Activated naive CD4-positive, alpha-beta T cell treated with anti-CD3 and anti-CD28 coated beads, Interleukin-2, amount 50 U/mL, for 72 hours (primary cell): Measurements from ENCODE around the gene WASL. TPM values are rescaled to one million over a fixed set of nuclear protein-coding genes. Genes with fewer than 3 reads are reported as not detected.
"Not testable (repeated sequence)": the region's sequence is repeated elsewhere in the genome, so short reads cannot be mapped to it uniquely, and the experiment has no call there.

Source experiments
- ATAC-seq, 2 donors: fragments of 150-1000 bp; cut with Tn5 transposase; 2 replicates each; pipeline ENCODE4 v1.10.0; 2021; ENCODE audit warnings: mild to moderate bottlenecking in 2 of 2, moderate library complexity in 2 of 2
- DNase-seq, 2 donors: peaks; one replicate each; pipeline ENCODE4 v3.0.0; 2021 to 2022; ENCODE audit warnings: low spot score in 2 of 2
- H3K27ac Mint-ChIP-seq, 2 donors: one replicate each; pipeline ENCODE4 v1.8.0; 2022; ENCODE audit warnings: mild to moderate bottlenecking in 2 of 2, mixed read lengths in 2 of 2
- H3K36me3 Mint-ChIP-seq, 2 donors: one replicate each; pipeline ENCODE4 v1.8.0; 2022; ENCODE audit warnings: mixed read lengths in 2 of 2
- H3K9me3 Mint-ChIP-seq, 2 donors: one replicate each; pipeline ENCODE4 v1.8.0; 2022; ENCODE audit warnings: mixed read lengths in 2 of 2
- total RNA-seq, 2 donors: library from RNA; stranded (reverse); gene quantifications; one replicate each; pipeline ENCODE4 v1.2.3, GENCODE V29; 2022

Gene WASL
- total RNA-seq, 2 donors from 2014 or later, result 5.3 to 7.8 TPM

DNA sequence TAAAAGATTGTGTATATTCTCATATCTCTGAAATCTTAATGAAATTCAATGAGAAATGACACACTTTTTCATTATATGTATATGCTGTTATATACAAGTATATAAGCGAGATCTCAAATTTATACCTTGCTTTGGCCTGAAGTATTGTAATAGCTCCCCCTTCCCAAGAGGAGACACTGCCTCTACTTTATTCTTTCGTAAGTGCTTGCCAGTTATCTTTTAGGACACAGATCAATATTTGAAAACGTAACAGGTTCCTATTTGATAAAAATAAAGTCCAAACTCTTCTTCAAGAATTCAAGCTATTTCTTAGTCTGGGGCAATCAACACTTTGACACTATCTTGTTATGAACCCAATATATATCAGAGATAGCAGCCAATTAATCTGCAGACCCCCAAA is 24.9 kb downstream of the WASL start:
- Mint-ChIP-seq H3K9me3 (no peaks in the 10 kb centered on the region), H3K36me3 (peaks cover 0 to 13% of the 10 kb centered on the region in 2 donors), H3K27ac (no peak overlapping the region)
- no peak for ATAC-seq
- no peak for DNase-seq

DNA sequence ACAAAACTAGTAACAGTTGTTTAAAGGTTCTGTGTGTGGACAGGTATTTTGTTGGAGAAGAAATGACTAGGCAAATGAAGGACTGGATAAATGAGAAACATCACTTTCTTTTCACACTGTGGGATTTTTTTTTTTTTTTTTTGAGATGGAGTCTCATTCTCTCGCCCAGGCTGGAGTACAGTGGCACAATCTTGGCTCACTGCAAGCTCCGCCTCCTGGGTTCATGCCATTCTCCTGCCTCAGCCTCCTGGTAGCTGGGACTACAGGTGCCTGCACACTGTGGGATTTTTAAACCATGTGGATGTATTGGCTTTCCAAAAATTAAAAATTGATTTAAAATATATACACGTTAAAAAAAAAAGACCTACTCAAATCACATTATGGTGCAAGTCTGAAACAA is 28.3 kb downstream of the WASL start:
- H3K36me3 Mint-ChIP-seq, H3K9me3 Mint-ChIP-seq, H3K27ac Mint-ChIP-seq, DNase-seq, ATAC-seq: not testable (repeated sequence)

DNA sequence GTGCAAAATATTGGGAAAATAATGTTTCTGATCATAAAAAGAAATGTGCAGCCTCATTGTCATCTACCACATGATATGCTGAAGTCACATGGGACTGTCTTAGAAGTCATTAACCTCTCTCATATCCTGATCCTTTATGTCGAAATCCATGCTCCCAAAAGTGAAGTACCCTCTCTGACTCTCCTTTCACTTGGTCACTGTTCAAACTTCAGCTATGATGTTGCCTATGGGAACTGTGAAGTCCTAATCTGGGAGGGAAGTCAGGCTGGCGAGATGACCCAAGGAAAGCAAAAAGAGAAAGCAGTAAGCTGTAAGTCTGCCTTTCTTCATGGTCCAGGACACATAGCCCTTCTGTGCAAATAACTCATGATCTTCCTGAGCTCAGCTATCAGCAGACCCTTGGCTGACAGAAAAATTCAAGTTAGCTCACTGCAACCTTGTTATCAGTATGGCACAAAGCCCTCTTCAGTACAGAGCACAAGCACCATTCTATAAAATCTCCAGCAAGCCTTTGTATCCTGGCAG is 29.5 kb downstream of the WASL start:
- Mint-ChIP-seq H3K36me3 (no peaks in the 10 kb centered on the region), H3K27ac (no peak overlapping the region), H3K9me3 (no peaks in the 10 kb centered on the region)
- ATAC-seq (no peak), DNase-seq (no peak)

DNA sequence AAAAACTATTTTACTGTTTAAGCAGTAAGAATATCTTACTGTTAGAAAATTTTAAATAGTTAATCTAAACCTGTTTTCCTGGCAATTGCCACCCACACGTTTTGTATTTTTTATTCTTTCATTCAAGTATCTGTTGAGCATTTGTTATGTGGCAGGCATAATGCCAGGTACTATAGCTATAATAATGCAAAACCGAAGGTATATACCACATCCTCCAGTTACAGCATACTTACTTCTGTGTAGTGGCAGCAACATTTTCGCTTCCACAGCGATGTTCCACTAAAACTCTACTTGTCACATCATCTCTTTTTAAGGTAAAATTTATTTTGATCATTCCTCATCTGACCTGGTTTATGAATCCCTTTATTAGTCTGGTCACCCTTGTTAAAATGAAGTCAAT is 30.0 kb downstream of the WASL start:
- Mint-ChIP-seq H3K27ac (no peak overlapping the region), H3K9me3 (no peaks in the 10 kb centered on the region), H3K36me3 (no peaks in the 10 kb centered on the region)
- ATAC-seq (peak in 1 of 2 donors; percentile 38), DNase-seq (no peak)

DNA sequence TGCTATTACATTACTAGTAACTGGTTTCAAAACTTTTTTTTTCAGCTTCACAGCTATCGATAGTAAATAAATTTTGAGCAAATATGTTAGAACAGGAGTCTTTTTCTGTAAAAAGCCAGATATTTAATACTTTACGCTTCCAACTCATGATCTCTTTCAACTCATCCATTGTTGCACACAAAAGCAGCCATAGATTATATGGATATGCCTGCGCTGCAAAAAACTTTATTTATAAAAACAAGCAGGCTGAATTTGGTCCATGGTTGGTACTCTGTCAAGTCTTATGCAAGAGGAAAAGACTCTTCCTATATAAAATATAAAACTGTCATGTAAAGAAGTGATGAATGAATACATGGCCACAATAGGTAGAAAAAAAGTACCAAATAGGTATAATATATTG is 31.1 kb downstream of the WASL start:
- Mint-ChIP-seq H3K27ac (no peak overlapping the region), H3K9me3 (no peaks in the 10 kb centered on the region), H3K36me3 (no peaks in the 10 kb centered on the region)
- ATAC-seq, result no peak
- no peak for DNase-seq

DNA sequence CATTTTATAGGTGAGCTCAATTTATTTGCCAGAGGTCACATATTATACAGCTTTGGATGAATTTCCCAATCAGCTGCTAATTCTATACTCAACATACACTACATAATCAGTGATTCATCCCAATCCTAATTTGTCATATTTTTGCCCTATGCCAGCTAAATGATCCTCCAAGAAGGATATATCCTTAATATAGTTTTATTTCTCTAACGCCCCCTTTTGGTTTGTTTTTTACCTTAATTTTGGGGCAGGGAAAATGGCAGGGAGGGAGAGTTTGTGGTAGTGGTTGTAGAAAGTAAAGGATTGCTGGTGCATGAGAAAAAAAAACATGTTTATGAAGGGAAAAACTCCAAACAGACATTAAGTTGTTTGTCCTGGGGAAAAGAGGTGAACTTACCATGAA is 31.9 kb downstream of the WASL start:
- ATAC-seq (no peak), DNase-seq (no peak)
- H3K27ac Mint-ChIP-seq, result no peak overlapping the region
- H3K36me3 Mint-ChIP-seq, result no peaks in the 10 kb centered on the region
- H3K9me3 Mint-ChIP-seq, result no peaks in the 10 kb centered on the region

DNA sequence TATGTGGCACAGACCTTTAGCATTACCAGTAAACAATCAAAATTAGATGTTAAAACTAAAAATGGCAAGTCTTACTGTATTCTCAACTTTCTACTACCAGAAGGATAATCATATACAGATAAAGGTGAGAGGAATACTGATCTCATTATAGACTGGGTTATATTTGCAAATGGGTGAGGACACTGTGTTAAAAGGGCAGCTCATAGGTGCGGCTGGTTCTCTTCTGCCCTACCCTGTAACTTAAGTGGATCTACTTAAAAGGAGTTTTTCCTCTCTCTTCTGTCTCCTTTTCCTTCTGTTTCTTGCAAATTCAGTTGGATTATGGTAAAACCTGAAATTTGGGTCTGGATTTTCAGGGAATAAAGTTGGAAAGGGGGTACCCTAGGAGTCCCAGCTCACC is 33.0 kb downstream of the WASL start:
- H3K36me3 Mint-ChIP-seq, result no peaks in the 10 kb centered on the region
- no peaks in the 10 kb centered on the region for H3K9me3 Mint-ChIP-seq
- DNase-seq (no peak), ATAC-seq (no peak)
- H3K27ac Mint-ChIP-seq, result no peak overlapping the region

DNA sequence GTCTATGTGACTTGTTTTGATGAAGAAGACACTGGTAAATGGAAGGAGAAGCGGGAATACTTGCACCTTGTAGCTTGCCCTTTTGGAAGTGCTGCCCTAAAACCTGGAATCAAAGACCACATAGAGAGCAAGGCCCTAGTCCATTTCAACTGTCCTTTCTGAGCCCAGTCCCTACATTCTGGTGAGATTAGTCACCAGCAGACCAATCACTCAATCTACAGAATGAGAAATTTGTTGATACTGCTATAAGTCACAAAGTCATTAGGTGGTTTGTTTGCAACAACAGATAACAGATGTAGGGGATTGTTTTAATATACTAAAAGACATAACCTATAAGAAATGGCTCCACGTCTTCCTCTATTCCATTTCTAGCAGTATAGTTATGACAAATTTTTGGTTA is 33.6 kb downstream of the WASL start:
- ATAC-seq, result no peak
- H3K27ac Mint-ChIP-seq, result no peak overlapping the region

DNA sequence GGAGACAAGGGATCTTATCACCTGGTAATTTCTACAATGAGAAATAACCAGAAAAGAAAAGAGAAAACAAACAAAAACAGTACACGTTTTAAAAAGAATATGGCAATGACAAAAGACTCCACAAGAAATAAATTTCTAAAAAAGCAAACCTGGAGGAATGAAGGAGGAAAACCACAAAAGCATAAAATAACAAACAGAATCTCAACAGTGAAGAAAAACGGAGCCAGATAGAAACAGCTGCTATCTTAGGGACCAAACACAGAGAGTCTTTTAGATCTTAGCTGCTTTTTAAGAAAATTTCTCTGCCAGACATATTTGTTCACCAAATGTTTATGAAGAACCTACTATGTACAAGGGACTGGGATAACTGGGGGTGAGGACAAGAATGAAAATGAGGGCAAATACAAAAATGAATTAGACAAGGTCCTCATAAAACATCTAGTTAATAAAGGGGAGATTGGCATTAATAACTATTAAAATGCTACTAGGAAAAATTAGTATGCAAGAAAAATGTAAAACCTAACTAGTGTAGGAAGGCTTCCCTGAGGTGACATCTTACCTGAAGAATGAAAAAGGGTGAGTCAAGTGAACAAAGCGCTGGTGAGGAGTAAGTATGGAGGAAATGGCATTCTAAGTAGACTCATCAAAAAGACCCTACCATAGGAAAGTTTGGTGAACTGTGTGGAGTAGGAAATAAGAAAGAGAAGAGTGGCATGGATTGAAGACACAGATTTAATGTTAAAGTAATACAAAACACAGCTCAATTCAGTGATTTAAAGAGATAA is 34.3 kb downstream of the WASL start:
- no peaks in the 10 kb centered on the region for H3K36me3 Mint-ChIP-seq
- H3K9me3 Mint-ChIP-seq, result no peaks in the 10 kb centered on the region
- H3K27ac Mint-ChIP-seq, result no peak overlapping the region
- ATAC-seq, result no peak
- DNase-seq, result no peak

More for the DNA sequence above, 33.6 kb downstream of the WASL start:
- no peaks in the 10 kb centered on the region for H3K36me3 Mint-ChIP-seq
- H3K9me3 Mint-ChIP-seq, result no peaks in the 10 kb centered on the region
- no peak for DNase-seq

DNA sequence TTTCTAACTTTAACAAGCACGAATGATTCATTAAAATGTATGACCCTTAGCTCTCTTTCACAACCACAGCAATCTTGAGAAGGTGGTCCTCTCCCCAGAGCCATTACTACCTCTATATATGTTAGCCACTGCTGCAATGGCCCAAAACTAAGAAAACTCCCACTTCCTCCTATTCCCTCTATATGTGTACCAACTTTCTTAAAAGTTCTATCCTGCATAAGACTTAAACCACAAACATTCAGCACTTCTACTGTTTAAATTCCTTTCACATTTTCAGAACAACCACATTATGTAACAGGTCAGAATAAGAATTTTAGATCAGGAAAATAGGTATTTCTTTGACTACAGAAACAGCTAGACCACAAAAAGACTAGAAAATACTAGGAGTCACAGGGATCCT is 36.2 kb downstream of the WASL start:
- Mint-ChIP-seq H3K9me3 (no peaks in the 10 kb centered on the region), H3K27ac (no peak overlapping the region), H3K36me3 (no peaks in the 10 kb centered on the region)
- DNase-seq (no peak), ATAC-seq (no peak)

DNA sequence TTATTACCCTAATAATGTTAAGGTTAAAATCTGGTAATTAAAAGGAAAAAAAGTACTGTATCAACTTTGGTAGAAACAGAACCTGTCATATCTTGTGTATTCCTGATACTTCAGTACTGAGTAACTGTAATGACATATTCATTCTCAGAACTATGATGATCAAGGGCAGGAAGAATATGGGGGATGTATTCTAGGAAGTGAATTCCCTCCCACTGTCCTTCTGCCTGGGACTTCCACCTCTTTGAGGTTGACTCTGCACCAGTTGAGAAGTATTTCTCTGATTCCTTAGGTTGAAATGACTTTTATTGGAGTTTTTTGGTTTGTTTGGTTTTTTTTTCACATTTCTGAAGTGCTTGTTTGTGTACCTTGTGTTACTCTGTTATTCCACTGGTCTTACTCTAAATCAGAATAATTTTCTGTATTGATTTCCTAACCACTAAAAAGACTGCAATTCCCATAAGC is 36.9 kb downstream of the WASL start:
- no peaks in the 10 kb centered on the region for H3K9me3 Mint-ChIP-seq
- DNase-seq, result no peak

DNA sequence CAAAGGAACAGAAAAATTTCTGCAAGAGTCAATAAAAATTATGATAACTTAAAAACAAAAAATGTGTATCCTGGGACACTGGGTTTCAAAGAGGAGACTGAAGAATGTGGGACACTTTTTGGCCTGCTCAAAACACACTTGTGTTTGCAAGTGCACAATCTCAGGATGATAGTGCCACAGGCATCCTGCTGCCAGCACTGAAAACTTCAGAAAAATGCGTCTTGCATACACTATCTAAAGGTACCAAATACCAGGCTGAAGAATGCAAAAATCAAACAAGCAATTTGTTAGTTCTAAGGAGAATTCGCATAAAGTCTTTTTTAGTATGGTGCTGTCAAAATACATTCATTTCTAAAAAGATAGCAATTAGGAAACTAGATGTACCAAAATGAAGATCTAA is 38.1 kb downstream of the WASL start:
- ATAC-seq (no peak), DNase-seq (no peak)
- no peaks in the 10 kb centered on the region for H3K36me3 Mint-ChIP-seq
- no peak overlapping the region for H3K27ac Mint-ChIP-seq
- no peaks in the 10 kb centered on the region for H3K9me3 Mint-ChIP-seq

More for the DNA sequence above, 36.9 kb downstream of the WASL start:
- Mint-ChIP-seq H3K27ac (peak overlapping the region in 1 of 2 donors; percentile 66), H3K36me3 (no peaks in the 10 kb centered on the region)
- ATAC-seq, result peak; percentile 76 to 90

DNA sequence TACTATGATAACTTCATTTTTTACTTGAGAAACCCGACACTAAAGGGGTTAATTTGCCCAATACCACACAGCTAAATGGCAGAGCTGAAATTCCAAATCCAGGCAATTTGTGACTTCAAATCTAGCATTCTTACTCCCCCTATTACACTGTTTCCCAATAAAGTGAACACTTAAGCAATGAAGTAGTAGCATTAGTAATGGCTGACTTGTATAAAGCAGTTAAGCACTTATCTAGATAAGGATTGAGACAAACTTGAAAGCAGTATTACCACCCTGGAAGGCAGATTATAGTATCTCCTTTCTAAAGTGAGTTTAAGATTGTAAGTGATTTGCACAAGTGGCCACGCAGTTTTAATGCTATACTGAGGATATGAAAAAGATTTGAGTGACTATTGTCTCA is 39.3 kb downstream of the WASL start:
- DNase-seq (no peak), ATAC-seq (no peak)
- Mint-ChIP-seq H3K36me3 (no peaks in the 10 kb centered on the region), H3K27ac (no peak overlapping the region), H3K9me3 (no peaks in the 10 kb centered on the region)

DNA sequence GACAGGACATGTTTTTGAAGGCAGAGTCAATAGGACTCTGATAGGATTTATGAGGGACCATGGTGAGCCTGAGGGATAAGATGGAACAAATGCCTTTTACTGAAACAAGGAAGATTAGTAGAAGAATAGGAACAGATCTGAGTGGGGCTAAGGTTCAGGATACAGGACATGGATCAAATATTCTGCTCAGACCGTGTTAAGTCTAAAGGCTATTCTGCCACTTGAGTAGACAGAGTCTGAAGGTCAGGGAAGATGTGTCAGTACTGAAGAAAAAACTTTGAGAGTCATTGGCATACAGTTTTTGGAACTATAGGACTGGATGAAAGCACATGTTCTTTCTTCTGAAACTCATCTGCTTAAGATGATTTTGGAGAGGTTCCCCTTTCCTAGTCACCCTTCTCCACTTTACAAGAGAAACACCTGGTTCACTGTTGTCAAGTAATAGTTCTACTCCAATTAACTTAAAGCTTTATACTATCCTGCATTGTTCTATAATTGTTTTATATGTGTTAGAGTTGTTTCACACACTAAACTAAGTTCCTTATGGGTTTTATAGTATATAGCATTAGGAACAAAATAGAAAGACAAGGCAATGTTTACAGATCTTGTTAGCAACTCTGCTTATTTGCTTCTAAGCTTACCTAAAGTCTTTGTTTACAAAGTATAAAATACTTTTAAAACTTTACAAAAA is 43.4 kb downstream of the WASL start:
- ATAC-seq, result no peak
- Mint-ChIP-seq H3K27ac (peak overlapping the region in 1 of 2 donors; percentile 16), H3K9me3 (no peaks in the 10 kb centered on the region), H3K36me3 (no peaks in the 10 kb centered on the region)
- no peak for DNase-seq

DNA sequence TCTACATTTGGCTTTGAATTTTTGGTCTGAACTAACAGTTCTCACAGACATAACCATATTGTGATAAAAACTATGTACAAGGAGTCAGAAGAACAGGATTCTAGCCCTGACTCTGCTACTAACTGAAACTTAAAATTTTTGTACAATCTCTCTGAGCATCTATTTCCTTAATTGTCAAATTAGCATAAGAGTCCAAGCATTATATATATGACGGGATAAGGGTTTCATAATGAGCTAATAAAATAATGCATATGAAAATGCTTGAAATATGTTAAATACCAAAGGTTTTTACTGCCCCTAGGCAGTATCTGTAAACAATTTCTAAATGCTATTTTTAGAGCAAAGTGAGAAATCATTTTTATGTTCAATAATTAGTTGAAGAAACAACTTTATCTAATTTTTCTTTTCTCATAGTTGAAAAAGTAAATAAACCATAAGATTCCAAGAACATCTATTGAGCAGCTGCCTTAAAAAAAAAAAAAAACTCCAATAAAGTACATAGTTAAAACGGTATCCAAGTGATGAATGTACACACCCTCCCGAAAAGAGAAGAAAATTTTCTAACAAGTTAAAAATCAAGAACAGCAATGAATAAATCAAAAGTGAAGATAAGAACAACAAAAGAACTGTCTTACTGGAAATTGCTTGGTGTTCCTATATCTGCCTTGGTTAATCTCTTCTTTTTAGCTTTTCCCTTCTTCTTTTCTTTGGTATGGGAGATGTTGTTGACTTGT is 52.7 kb downstream of the WASL start:
- Mint-ChIP-seq H3K9me3 (no peaks in the 10 kb centered on the region), H3K36me3 (no peaks in the 10 kb centered on the region), H3K27ac (no peak overlapping the region)
- ATAC-seq, result no peak
- no peak for DNase-seq

DNA sequence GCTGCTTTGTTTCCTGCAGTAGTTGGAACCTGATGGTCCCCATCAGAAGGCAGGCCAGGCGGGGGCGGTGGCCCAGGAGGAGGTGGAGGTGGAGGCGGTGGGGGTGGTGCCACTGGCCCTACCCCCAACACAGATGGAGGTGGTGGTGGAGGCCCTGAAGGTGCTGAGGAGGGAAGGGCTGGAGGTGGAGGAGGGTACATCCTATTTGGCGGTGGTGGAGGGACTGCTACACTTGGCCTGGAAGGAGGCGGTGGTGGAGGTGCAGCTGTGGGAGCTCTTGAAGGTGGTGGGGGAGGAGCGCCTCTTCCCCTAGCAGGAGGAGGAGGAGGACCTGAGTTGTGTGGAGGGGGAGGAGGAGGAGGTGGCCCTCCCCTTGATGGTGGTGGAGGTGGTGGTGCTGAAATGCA is 56.3 kb downstream of the WASL start:
- H3K36me3 Mint-ChIP-seq, result peaks cover 0 to 5% of the 10 kb centered on the region in 2 donors
- no peak overlapping the region for H3K27ac Mint-ChIP-seq
- DNase-seq, result no peak
- ATAC-seq, result no peak
- no peaks in the 10 kb centered on the region for H3K9me3 Mint-ChIP-seq

DNA sequence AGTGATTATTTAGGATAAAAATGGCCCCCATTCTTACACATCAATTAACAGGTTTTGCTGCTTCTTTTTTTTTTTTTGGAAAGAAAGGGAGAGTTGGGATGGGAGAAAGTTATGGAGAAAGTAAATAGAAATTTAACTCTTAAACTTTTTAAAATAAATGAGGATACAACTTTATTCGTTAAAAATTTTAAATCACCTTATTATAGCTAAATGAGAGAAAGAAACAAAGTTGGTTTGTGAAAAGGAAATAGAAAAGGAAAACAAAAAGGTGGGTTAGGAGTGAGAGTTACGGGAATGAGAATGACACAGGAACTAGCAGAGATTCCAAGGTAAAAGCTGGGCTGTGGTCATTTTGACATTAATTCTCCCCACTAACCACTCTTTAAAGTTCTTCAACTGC is 58.3 kb downstream of the WASL start:
- no peaks in the 10 kb centered on the region for H3K9me3 Mint-ChIP-seq
- H3K36me3 Mint-ChIP-seq, result peaks cover 0 to 5% of the 10 kb centered on the region in 2 donors
- ATAC-seq, result no peak
- DNase-seq, result no peak
- no peak overlapping the region for H3K27ac Mint-ChIP-seq
